HL-60 (cell line): ENCODE measurements around the gene SP1.
"Not testable (repeated sequence)": the region's sequence is repeated elsewhere in the genome, so short reads cannot be mapped to it uniquely, and the experiment has no call there.

Source experiments
- DNase-seq, 2 experiments: peaks; one replicate each; pipeline ENCODE4 v3.0.0-alpha.2; 2010 to 2020; ENCODE audit warnings: low read depth in 1 of 2, low spot score in 1 of 2
- H3K27ac ChIP-seq: fragments of 250-450 bp; sonication (Bioruptor Pico); replicated peaks from 2 replicates; pipeline ENCODE4 v1.5.1; 2020; ENCODE audit warnings: mild to moderate bottlenecking, moderate library complexity
- H3K27me3 ChIP-seq: fragments of 250-450 bp; sonication (Bioruptor Pico); 2 replicates; pipeline ENCODE4 v1.5.1; 2021; ENCODE audit warnings: mild to moderate bottlenecking, moderate library complexity; ENCODE audit not compliant: insufficient read depth, poor library complexity, severe bottlenecking
- H3K4me3 ChIP-seq: replicated peaks from 2 replicates; pipeline ENCODE4 v1.5.1; 2011; ENCODE audit warnings: mild to moderate bottlenecking, control low read depth, low read length; ENCODE audit not compliant: insufficient read depth
- GABPA ChIP-seq: IDR thresholded peaks from 2 replicates; pipeline ENCODE4 v1.6.1; 2012; ENCODE audit warnings: low read depth
- POLR2AphosphoS5 ChIP-seq: IDR thresholded peaks from 2 replicates; pipeline ENCODE4 v1.6.1; 2012; ENCODE audit warnings: low read depth
- SPI1 ChIP-seq: IDR thresholded peaks from 2 replicates; pipeline ENCODE4 v1.6.1; 2012; ENCODE audit warnings: low read depth, mild to moderate bottlenecking, borderline replicate concordance
- TF ChIP-seq, protein P1 (sequence below): IDR thresholded peaks from 2 replicates; pipeline ENCODE4 v1.6.1; 2012; ENCODE audit warnings: low read depth; ENCODE audit not compliant: insufficient replicate concordance
- TF ChIP-seq, protein P2 (sequence below): IDR thresholded peaks from one replicate; pipeline ENCODE4 v1.5.1; 2011; ENCODE audit warnings: low read length, control low read depth, inconsistent platforms; ENCODE audit not compliant: insufficient read depth

The SP1 gene

DNA sequence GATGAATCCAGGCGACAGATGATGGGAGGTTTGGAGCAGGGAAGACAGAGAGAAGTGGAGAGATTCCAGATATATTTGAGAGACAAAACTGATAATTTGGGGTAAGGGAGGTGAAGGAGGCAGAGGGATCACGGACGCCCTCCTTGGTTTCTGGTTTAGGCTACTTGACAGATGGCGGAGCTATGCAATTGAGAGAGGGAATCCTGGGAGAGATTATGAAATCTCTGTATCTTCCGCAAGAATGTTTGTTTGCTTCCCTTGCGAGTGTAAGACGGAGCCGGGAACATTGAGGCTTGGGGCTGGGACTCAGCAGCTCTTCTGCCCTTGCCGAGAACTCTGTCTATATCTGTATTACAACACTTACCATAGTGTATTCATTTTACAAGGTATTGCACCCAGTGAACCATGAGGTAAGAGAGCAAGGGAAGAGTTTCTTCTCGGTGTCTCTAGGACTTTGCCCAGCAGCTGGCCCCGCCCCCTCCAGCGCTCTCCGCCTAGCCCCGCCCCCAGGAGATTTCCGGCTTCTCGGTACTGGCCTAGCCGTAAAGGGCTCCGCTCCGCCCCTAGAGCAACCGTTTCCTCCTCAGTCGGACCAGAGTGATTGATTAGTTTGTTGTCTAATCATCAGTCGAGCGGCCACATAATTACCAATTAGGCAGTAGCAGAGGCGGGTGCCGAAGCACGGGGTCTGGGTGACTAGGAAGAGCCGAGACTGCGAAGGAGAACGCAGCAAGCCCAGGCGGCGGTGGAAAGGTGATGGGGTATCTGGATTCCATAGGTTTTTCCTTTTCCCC, 61.3 kb downstream of the SP1 start, which contains the start of gene PRR13:
TSS of gene PRR13 (plus strand) at position 695 of the 794 bp plus-strand sequence. CDS start 981 bp downstream, outside the sequence.
- peak within 1 kb of the TSS; percentile 80 for H3K4me3 ChIP-seq

DNA sequence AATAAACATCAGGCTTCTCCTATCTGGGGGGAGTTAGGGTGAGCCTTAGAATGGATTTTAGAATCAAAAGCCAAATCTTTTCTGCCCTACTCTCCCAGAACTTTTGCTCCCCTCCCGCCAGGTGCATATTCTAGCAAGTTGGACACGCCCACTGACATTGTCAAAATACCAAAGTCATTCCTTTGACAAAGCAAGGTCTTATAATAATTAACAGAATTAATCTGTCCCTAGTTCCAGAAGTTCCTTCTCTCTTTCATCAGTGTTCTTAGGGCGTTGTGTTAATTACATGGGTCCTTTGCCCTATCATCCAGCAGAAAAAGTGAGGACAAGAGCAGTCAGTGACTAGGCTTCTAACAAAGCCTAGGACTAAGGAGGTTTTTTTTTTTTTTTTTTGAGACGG, 64.0 kb downstream of the SP1 start:
- Histone ChIP-seq H3K4me3 (no peak overlapping the region), H3K27me3 (no peaks in the 10 kb centered on the region), H3K27ac (no peak overlapping the region)
- no peak for TF ChIP-seq SPI1
- no peak for DNase-seq

More for the DNA sequence above, 61.3 kb downstream of the SP1 start, which contains the start of gene PRR13:
- peak; percentile 95 to 100 for DNase-seq
- TF ChIP-seq GABPA (no peak), POLR2AphosphoS5 (peak; percentile 86), SPI1 (no peak)
- TF ChIP-seq, protein P1, sequence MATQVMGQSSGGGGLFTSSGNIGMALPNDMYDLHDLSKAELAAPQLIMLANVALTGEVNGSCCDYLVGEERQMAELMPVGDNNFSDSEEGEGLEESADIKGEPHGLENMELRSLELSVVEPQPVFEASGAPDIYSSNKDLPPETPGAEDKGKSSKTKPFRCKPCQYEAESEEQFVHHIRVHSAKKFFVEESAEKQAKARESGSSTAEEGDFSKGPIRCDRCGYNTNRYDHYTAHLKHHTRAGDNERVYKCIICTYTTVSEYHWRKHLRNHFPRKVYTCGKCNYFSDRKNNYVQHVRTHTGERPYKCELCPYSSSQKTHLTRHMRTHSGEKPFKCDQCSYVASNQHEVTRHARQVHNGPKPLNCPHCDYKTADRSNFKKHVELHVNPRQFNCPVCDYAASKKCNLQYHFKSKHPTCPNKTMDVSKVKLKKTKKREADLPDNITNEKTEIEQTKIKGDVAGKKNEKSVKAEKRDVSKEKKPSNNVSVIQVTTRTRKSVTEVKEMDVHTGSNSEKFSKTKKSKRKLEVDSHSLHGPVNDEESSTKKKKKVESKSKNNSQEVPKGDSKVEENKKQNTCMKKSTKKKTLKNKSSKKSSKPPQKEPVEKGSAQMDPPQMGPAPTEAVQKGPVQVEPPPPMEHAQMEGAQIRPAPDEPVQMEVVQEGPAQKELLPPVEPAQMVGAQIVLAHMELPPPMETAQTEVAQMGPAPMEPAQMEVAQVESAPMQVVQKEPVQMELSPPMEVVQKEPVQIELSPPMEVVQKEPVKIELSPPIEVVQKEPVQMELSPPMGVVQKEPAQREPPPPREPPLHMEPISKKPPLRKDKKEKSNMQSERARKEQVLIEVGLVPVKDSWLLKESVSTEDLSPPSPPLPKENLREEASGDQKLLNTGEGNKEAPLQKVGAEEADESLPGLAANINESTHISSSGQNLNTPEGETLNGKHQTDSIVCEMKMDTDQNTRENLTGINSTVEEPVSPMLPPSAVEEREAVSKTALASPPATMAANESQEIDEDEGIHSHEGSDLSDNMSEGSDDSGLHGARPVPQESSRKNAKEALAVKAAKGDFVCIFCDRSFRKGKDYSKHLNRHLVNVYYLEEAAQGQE = peak; percentile 40
- TF ChIP-seq, protein P2, sequence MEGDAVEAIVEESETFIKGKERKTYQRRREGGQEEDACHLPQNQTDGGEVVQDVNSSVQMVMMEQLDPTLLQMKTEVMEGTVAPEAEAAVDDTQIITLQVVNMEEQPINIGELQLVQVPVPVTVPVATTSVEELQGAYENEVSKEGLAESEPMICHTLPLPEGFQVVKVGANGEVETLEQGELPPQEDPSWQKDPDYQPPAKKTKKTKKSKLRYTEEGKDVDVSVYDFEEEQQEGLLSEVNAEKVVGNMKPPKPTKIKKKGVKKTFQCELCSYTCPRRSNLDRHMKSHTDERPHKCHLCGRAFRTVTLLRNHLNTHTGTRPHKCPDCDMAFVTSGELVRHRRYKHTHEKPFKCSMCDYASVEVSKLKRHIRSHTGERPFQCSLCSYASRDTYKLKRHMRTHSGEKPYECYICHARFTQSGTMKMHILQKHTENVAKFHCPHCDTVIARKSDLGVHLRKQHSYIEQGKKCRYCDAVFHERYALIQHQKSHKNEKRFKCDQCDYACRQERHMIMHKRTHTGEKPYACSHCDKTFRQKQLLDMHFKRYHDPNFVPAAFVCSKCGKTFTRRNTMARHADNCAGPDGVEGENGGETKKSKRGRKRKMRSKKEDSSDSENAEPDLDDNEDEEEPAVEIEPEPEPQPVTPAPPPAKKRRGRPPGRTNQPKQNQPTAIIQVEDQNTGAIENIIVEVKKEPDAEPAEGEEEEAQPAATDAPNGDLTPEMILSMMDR = no peak
- no peaks in the 10 kb centered on the region for H3K27me3 ChIP-seq
- peak within 1 kb of the TSS; percentile 88 for H3K27ac ChIP-seq

DNA sequence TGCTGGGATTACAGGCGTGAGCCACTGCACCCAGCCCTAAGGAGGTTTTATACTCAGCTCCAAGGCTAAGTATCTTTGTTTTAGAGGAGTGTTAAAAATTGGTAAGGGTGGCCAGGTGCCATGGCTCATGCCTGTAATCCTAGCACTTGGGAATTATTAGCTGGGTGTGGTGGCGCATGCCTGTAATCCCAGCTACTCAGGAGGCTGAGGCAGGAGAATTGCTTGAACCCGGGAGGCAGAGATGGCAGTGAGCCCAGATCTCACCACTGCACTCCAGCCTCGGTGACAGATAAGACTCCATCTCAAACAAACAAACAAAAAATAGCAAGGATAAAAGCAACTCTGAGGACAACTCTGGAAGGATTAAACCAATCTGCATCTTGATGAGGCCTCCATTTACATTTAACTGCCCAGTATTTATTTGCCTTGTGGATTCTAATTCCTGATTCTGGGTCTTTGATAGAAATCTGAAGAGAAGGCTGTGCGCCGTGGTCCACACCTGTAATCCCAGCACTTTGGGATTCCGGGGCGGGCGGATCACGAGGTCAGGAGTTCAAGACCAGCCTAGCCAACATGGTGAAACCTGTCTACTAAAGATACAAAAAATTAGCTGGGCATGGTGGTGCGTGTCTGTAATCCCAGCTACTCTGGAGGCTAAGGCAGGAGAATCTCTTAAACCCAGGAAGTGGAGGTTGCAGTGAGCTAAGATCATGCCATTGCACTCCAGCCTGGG, 64.8 kb downstream of the SP1 start:
- H3K4me3 ChIP-seq, DNase-seq, H3K27ac ChIP-seq, H3K27me3 ChIP-seq: not testable (repeated sequence)

DNA sequence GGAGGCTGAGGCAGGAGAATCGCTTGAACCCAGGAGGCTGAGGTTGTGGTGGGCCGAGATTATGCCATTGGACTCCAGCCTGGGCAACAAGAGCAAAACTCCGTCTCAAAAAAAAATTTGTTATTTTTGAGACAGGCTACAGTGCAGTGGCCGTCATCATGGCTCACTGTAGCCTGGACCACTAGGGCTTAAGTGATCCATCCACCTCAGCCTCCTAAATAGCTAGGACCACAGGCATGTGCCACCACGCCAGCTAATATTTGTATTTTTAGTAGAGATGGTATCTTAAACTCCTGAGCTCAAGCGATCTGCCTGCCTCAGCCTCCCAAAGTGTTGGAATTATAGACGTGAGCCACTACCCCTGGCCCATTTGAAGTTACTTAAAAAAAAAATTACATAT, 71.0 kb downstream of the SP1 start:
- no peak for DNase-seq
- Histone ChIP-seq H3K27me3 (no peaks in the 10 kb centered on the region), H3K4me3 (no peak overlapping the region), H3K27ac (no peak overlapping the region)
- no peak for TF ChIP-seq POLR2AphosphoS5
- TF ChIP-seq, protein P2 = no peak
- TF ChIP-seq SPI1 = no peak
- TF ChIP-seq, protein P1 = no peak
- no peak for TF ChIP-seq GABPA
